ENCODE measurements around the gene PRKCH.

The PRKCH gene

DNA sequence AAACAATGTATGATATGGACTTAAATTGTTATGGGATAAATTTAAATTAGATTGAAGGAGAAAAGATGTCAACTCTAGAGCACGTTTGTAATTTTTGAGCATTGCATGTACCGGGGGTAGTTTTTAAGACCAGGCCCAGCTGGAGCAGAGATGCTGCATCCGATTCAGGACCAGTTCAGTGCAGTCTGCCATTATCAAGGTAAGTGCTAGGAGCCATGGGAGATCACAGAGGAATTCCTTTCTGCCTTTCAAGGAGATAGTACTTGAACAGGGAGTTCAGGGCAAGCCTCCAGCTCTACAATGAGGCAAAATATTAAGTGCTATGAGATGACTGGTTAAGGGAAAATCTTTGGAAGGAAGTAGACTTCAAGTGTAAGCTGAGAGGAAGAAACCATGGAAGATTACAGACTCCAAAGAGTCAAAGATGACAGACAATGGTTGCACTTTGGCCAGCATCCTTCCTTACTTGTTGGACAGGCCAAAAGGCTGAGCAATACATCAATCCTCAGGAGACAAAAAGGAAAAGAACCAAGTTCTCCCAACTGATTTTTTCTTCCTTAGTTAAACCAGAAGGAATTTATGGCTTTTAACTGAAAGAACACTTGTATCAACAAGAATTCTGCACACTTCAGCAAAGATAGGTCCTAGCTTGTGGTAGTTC lies 260.7 kb downstream of the PRKCH start:
- H3K27me3 ChIP-seq (ENCODE audit: low read depth, low read length), result no peaks in the 10 kb centered on the region
- peaks cover 0 to 5% of the 10 kb centered on the region in 2 donors for H3K36me3 ChIP-seq (ENCODE audit: control insufficient read depth in 1 of 2, insufficient read depth in 2 of 2, low read length in 2 of 2)
- no peaks in the 10 kb centered on the region for H3K9me3 ChIP-seq (ENCODE audit: control insufficient read depth in 1 of 2, low read length in 2 of 2)
- H3K4me1 ChIP-seq (ENCODE audit: control insufficient read depth in 1 of 2, insufficient read depth in 2 of 2, low read length in 2 of 2), result peaks cover 4 to 8% of the 10 kb centered on the region in 2 donors
- H3K4me3 ChIP-seq (ENCODE audit: low read depth in 1 of 2, low read length in 2 of 2), result no peak overlapping the region
- no peak overlapping the region for H3K27ac ChIP-seq (ENCODE audit: low read length)

DNA sequence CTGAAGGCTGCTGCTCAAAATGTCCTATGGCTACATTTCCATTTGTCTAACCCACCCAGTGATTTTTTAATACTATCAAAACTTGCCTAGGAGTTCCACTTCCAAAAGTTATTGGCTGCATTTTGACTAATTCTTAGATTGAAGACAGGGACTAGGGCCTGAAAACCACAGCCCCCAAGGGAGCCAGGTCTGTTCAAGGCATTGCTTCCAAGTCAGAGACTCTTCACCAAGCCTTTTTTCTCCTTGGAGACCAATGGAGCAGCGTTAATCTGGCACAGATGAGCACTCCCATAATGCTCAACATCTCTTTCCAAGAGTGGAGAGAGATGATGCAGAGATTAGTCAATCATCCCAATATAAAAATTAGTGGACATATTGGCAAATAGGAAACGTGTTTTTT lies 261.4 kb downstream of the PRKCH start:
- Histone ChIP-seq H3K27ac (ENCODE audit: low read length) (no peak overlapping the region), H3K4me3 (ENCODE audit: low read depth in 1 of 2, low read length in 2 of 2) (no peak overlapping the region)

DNA sequence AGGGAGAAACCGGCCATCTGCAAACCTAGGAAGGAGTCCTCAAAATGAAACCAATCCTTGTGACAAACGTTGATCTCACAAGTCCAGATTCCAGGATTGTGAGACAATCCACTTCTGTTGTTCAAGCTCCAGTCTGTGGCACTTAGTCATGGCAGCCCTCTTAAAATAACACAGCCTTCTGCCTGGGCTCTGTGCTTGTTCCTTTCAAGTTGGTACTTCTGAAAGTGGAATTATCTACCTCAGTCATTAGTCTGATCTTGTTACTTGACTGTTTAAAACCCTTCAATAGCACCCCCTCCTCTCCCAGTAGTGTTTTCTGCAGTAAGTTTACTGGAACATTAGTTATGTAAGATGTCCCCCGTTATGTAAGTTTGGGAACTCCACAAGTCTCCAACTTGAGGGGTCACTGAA lies 263.0 kb downstream of the PRKCH start:
- Histone ChIP-seq H3K27ac (ENCODE audit: low read length) (no peak overlapping the region), H3K36me3 (ENCODE audit: control insufficient read depth in 1 of 2, insufficient read depth in 2 of 2, low read length in 2 of 2) (peaks cover 0 to 5% of the 10 kb centered on the region in 2 donors), H3K9me3 (ENCODE audit: control insufficient read depth in 1 of 2, low read length in 2 of 2) (no peaks in the 10 kb centered on the region), H3K4me3 (ENCODE audit: low read depth in 1 of 2, low read length in 2 of 2) (no peak overlapping the region), H3K4me1 (ENCODE audit: control insufficient read depth in 1 of 2, insufficient read depth in 2 of 2, low read length in 2 of 2) (peaks cover 4 to 8% of the 10 kb centered on the region in 2 donors), H3K27me3 (ENCODE audit: low read depth, low read length) (no peaks in the 10 kb centered on the region)

More for the DNA sequence above, 261.4 kb downstream of the PRKCH start:
- Histone ChIP-seq H3K27me3 (ENCODE audit: low read depth, low read length) (no peaks in the 10 kb centered on the region), H3K4me1 (ENCODE audit: control insufficient read depth in 1 of 2, insufficient read depth in 2 of 2, low read length in 2 of 2) (peaks cover 4 to 8% of the 10 kb centered on the region in 2 donors), H3K36me3 (ENCODE audit: control insufficient read depth in 1 of 2, insufficient read depth in 2 of 2, low read length in 2 of 2) (peaks cover 0 to 5% of the 10 kb centered on the region in 2 donors), H3K9me3 (ENCODE audit: control insufficient read depth in 1 of 2, low read length in 2 of 2) (no peaks in the 10 kb centered on the region)

DNA sequence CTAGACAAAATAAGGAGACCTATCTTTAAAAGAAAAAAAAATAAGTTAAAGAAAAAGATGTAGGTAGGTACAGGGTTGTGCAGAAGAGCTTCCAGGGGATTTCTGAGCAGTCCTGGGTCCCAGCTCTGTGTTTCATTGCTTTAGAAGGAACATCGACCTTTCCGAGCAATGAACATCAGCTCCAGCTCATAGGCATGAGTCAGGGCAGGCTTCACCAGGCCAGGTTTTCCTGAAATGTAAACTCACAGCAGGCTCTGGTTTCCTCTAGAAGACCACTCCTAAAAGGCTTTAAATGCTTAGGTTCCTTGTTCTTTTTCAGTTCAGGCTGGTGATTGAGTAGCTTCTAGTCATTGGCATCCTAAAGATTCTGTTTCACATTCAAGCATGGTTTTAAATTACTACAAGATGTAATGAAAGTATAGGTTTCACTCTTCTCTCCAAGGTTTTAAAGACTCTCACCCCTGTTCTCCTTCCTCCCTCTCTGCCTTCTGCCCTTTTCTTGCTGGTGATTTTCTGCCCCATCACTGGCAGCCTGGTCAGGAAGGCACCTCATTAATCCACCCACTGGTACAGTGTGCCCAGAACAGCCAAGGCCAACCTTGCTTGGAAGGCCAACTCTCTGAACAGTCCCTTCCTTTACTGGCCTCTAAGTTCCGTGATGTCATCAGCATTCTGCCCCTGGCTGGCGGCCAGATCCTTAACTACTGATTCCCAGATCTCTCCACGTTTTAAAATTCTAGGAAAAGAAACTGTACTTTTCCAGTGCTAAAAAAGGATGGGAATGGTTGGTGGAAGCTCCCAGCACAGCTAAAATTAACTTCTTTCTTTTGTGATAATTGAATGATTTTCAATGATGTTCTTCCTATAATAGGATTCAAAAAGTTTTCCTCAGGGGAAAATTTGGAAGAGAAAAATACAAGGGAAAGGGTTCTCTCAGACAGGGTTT lies 264.5 kb downstream of the PRKCH start:
- Histone ChIP-seq H3K9me3 (ENCODE audit: control insufficient read depth in 1 of 2, low read length in 2 of 2) (no peaks in the 10 kb centered on the region), H3K27me3 (ENCODE audit: low read depth, low read length) (no peaks in the 10 kb centered on the region), H3K4me1 (ENCODE audit: control insufficient read depth in 1 of 2, insufficient read depth in 2 of 2, low read length in 2 of 2) (peaks cover 8% of the 10 kb centered on the region in 2 donors), H3K36me3 (ENCODE audit: control insufficient read depth in 1 of 2, insufficient read depth in 2 of 2, low read length in 2 of 2) (peaks cover 0 to 5% of the 10 kb centered on the region in 2 donors), H3K27ac (ENCODE audit: low read length) (peak overlapping the region; percentile 81), H3K4me3 (ENCODE audit: low read depth in 1 of 2, low read length in 2 of 2) (peak overlapping the region in 1 of 2 donors; percentile 7)

DNA sequence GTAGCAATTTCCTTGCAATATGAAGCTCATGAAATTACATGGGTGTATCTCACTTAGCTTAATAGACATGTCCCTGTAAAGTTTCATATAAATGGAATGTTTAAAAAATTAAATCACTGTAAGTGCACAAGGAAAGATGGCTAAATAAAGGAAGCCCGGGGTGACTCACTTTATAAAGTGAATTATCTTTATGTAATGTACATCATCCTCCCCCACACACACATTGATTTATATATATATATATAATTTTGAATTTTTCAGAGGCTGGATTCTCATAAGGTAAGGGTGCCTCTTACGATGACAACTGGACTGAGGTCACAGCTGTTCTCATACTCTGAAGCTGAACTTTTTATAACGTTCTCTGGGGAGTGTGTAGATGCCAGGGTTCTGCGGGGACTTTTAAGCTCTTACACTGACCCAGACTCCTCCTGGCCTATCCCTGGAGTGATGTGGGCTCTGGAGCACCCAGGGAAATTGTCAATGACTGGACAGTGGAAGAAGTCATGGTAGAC lies 265.2 kb downstream of the PRKCH start:
- Histone ChIP-seq H3K4me3 (ENCODE audit: low read depth in 1 of 2, low read length in 2 of 2) (no peak overlapping the region), H3K27me3 (ENCODE audit: low read depth, low read length) (no peaks in the 10 kb centered on the region), H3K9me3 (ENCODE audit: control insufficient read depth in 1 of 2, low read length in 2 of 2) (no peaks in the 10 kb centered on the region), H3K36me3 (ENCODE audit: control insufficient read depth in 1 of 2, insufficient read depth in 2 of 2, low read length in 2 of 2) (peaks cover 0 to 5% of the 10 kb centered on the region in 2 donors), H3K4me1 (ENCODE audit: control insufficient read depth in 1 of 2, insufficient read depth in 2 of 2, low read length in 2 of 2) (peaks cover 8% of the 10 kb centered on the region in 2 donors), H3K27ac (ENCODE audit: low read length) (peak overlapping the region; percentile 81)

DNA sequence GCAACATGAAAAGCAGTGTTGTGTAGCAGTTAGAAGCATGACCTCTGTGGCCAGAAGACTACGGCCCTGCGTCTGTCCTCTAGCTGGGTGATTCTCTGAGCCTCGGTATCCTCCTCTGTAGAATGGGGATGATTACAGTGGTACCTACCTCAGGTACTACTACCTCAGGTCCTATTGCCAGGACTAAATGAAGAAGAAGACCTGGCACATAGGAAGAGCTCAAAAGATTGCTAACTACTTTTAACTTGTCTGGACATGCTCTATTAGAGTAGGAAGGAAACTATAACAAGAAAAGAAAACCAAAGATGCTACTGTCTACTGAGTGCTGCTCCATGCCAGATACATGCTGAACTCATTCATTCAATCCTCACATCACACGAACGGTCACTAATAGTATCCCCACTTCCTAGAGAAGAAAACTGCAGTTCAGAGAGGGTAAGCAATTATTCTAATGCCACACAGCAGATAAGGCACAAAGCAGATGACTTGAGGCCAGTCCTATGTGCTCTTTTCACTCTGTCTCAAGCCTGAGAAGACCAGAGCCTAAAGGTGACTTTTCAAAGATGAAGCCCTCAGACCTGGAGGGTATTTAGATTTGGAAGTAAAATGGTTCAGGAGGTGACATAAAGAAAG lies 265.8 kb downstream of the PRKCH start:
- H3K9me3 ChIP-seq (ENCODE audit: control insufficient read depth in 1 of 2, low read length in 2 of 2), result no peaks in the 10 kb centered on the region
- H3K27me3 ChIP-seq (ENCODE audit: low read depth, low read length), result no peaks in the 10 kb centered on the region
- H3K4me3 ChIP-seq (ENCODE audit: low read depth in 1 of 2, low read length in 2 of 2), result no peak overlapping the region
- peak overlapping the region; percentile 25 for H3K27ac ChIP-seq (ENCODE audit: low read length)
- peaks cover 8% of the 10 kb centered on the region in 2 donors for H3K4me1 ChIP-seq (ENCODE audit: control insufficient read depth in 1 of 2, insufficient read depth in 2 of 2, low read length in 2 of 2)
- peaks cover 0 to 5% of the 10 kb centered on the region in 2 donors for H3K36me3 ChIP-seq (ENCODE audit: control insufficient read depth in 1 of 2, insufficient read depth in 2 of 2, low read length in 2 of 2)

DNA sequence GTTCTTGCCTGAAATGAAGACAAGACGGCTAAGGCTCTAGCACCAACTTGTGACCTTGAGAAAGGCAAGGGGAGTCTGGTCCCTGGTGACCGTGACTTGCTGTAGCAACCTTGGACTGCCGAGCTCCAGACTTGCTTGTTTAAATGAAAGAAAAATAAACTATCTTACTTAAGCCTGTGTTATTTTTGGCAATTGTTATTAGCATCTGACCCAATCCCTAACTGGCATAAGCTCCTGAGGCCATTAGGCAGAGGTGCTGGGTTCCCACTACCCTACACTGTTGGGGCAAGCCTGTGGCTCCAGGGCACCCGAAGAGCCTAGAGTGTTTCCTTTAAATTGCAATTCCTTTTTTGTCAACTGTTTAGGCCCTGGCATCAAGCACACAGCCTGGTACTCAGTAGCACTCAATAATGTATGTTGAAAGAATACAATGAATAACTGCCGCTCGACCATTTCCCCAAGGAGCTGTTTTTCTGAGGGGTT lies 267.1 kb downstream of the PRKCH start:
- H3K9me3 ChIP-seq (ENCODE audit: control insufficient read depth in 1 of 2, low read length in 2 of 2), result no peaks in the 10 kb centered on the region
- H3K27me3 ChIP-seq (ENCODE audit: low read depth, low read length), result no peaks in the 10 kb centered on the region
- H3K4me1 ChIP-seq (ENCODE audit: control insufficient read depth in 1 of 2, insufficient read depth in 2 of 2, low read length in 2 of 2), result peaks cover 8% of the 10 kb centered on the region in 2 donors
- H3K27ac ChIP-seq (ENCODE audit: low read length), result peak overlapping the region; percentile 42
- no peak overlapping the region for H3K4me3 ChIP-seq (ENCODE audit: low read depth in 1 of 2, low read length in 2 of 2)
- H3K36me3 ChIP-seq (ENCODE audit: control insufficient read depth in 1 of 2, insufficient read depth in 2 of 2, low read length in 2 of 2), result peaks cover 0 to 5% of the 10 kb centered on the region in 2 donors

DNA sequence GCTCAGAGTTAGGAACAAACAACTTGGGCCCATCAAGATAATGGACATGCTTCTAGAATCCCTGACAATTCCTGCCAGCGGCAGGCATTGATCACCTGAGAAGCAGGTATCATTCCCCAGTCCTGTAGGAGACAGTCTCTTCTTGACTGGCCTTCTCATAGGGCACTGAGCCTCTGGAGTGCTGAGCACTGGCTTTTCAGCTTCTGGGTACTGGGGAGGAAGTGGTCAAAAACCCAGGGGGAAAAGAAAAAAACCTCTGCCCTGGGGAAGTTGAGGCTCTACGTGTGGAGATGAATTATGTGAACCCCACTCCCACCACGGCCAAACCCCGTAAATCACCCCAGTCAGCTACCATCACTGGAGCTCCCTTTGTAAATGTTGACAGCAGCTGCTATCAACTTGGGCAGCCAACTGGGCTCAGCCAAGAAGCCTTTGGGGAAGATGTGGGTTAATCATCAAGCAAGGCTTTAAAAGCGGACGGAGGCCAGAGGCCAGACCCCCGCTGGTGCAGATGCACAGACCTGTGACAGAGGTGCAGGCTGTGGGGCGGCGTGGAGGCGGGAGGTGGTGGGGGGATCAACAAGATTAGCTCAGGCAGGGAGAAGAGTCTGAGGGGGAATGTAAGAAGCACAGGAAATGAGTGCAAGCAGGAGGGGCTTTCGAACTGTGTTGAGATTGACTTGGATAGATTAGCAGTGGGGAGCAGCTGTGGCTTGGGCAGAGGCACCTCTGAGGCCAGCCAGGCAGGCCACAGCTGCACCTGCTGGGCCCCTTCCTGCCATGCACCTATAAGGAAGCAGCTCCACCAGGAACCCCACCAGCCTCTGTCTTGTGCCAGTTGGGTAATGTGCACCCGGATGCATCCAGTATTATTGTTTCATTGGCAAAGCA lies 268.6 kb downstream of the PRKCH start:
- Histone ChIP-seq H3K4me1 (ENCODE audit: control insufficient read depth in 1 of 2, insufficient read depth in 2 of 2, low read length in 2 of 2) (peaks cover 8% of the 10 kb centered on the region in 2 donors), H3K27me3 (ENCODE audit: low read depth, low read length) (no peaks in the 10 kb centered on the region), H3K9me3 (ENCODE audit: control insufficient read depth in 1 of 2, low read length in 2 of 2) (no peaks in the 10 kb centered on the region), H3K4me3 (ENCODE audit: low read depth in 1 of 2, low read length in 2 of 2) (no peak overlapping the region), H3K36me3 (ENCODE audit: control insufficient read depth in 1 of 2, insufficient read depth in 2 of 2, low read length in 2 of 2) (peaks cover 0 to 5% of the 10 kb centered on the region in 2 donors), H3K27ac (ENCODE audit: low read length) (no peak overlapping the region)

DNA sequence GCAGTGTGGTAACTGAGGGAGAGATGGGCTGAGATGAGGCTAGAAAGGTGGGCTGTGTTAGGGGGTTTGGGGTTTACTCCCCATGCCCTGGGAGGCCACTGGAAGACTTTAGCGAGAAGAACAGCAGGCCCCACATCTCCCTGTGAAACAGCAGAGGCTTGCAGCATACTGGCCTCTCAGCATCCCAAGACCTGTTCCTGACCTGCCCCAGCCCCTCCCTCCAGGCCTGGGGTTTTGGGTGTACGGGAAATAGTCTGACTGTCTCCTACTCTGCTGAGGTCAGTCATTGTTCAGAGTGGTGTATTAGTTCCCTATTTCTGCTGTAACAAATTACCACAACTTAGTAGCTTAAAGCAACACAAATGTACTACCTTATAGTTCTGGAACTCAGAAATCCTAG lies 270.5 kb downstream of the PRKCH start:
- no peak overlapping the region for H3K4me3 ChIP-seq (ENCODE audit: low read depth in 1 of 2, low read length in 2 of 2)
- H3K4me1 ChIP-seq (ENCODE audit: control insufficient read depth in 1 of 2, insufficient read depth in 2 of 2, low read length in 2 of 2), result peaks cover 0 to 4% of the 10 kb centered on the region in 2 donors
- no peaks in the 10 kb centered on the region for H3K36me3 ChIP-seq (ENCODE audit: control insufficient read depth in 1 of 2, insufficient read depth in 2 of 2, low read length in 2 of 2)
- H3K27ac ChIP-seq (ENCODE audit: low read length), result no peak overlapping the region
- no peaks in the 10 kb centered on the region for H3K9me3 ChIP-seq (ENCODE audit: control insufficient read depth in 1 of 2, low read length in 2 of 2)
- H3K27me3 ChIP-seq (ENCODE audit: low read depth, low read length), result no peaks in the 10 kb centered on the region

DNA sequence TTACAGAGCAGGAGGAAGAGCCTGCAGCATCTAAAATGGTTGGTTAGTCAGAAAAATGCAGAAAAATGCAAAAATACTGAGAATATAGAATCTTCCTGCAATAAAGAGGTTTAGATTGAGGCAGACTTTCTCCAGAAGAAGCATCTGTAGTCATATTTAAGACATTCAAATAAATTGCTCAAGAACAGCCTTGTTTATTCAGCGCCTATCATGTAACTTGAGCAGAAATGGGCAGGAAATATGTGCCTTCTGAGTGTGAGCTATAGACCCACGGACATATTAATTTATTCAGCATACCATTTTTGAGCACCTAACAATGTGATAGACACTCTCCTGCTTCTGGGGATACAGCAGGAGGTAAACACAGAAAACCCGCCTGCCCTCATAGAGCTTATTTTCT lies 272.0 kb downstream of the PRKCH start:
- Histone ChIP-seq H3K27ac (ENCODE audit: low read length) (no peak overlapping the region), H3K9me3 (ENCODE audit: control insufficient read depth in 1 of 2, low read length in 2 of 2) (no peaks in the 10 kb centered on the region), H3K4me1 (ENCODE audit: control insufficient read depth in 1 of 2, insufficient read depth in 2 of 2, low read length in 2 of 2) (peaks cover 0 to 4% of the 10 kb centered on the region in 2 donors), H3K4me3 (ENCODE audit: low read depth in 1 of 2, low read length in 2 of 2) (no peak overlapping the region), H3K36me3 (ENCODE audit: control insufficient read depth in 1 of 2, insufficient read depth in 2 of 2, low read length in 2 of 2) (no peaks in the 10 kb centered on the region), H3K27me3 (ENCODE audit: low read depth, low read length) (no peaks in the 10 kb centered on the region)

Data from muscle layer of duodenum (tissue), 2 donors.